Activated naive CD8-positive, alpha-beta T cell treated with anti-CD3 and anti-CD28 coated beads, Interleukin-2, amount 50 U/mL, for 24 hours (primary cell): ENCODE results near the gene C22orf31.

ENCODE experiments used
- ATAC-seq: fragments of 150-1000 bp; cut with Tn5 transposase; one replicate; pipeline ENCODE4 v1.10.0; 2021
- DNase-seq: peaks from one replicate; pipeline ENCODE4 v3.0.0; 2021
- H3K27ac Mint-ChIP-seq: one replicate; pipeline ENCODE4 v1.8.0; 2021; ENCODE audit warnings: mild to moderate bottlenecking, mixed read lengths
- H3K27me3 Mint-ChIP-seq: one replicate; pipeline ENCODE4 v1.8.0; 2021; ENCODE audit warnings: mixed read lengths
- H3K36me3 Mint-ChIP-seq: one replicate; pipeline ENCODE4 v1.8.0; 2021; ENCODE audit warnings: low read depth, mixed read lengths
- H3K4me1 Mint-ChIP-seq: one replicate; pipeline ENCODE4 v1.8.0; 2021; ENCODE audit warnings: mixed read lengths
- H3K4me3 Mint-ChIP-seq: one replicate; pipeline ENCODE4 v1.8.0; 2021; ENCODE audit warnings: mild to moderate bottlenecking, moderate library complexity, mixed read lengths
- H3K9me3 Mint-ChIP-seq: one replicate; pipeline ENCODE4 v1.8.0; 2021; ENCODE audit warnings: mixed read lengths

Gene C22orf31

GRCh38 chr22:29072979-29073617 is 11.5 kb upstream of the C22orf31 start, which contains the start of gene KREMEN1:
Gene KREMEN1 (plus strand): TSS chr22:29073035. CDS start chr22:29073131, 96 bp downstream.
- DNase-seq (no peak), ATAC-seq (no peak)
- peaks cover 24% of the 10 kb centered on the region for H3K4me1 Mint-ChIP-seq
- H3K9me3 Mint-ChIP-seq = no peaks in the 10 kb centered on the region
- H3K27me3 Mint-ChIP-seq = peaks cover 66% of the 10 kb centered on the region
- H3K27ac Mint-ChIP-seq = no peak within 1 kb of the TSS
- H3K36me3 Mint-ChIP-seq = no peaks in the 10 kb centered on the region
- H3K4me3 Mint-ChIP-seq = peak within 1 kb of the TSS; percentile 63

GRCh38 chr22:29072193-29072978 is 10.8 kb upstream of the C22orf31 start:
- Mint-ChIP-seq H3K27ac (no peak overlapping the region), H3K4me1 (peaks cover 24% of the 10 kb centered on the region), H3K9me3 (no peaks in the 10 kb centered on the region), H3K4me3 (peak overlapping the region; percentile 63), H3K27me3 (peaks cover 62% of the 10 kb centered on the region), H3K36me3 (no peaks in the 10 kb centered on the region)
- DNase-seq (peak; percentile 85), ATAC-seq (peak; percentile 90)

- peak; percentile 39 for ATAC-seq
These were observed 9.8 kb upstream of the C22orf31 start for GRCh38 chr22:29071261-29072045.

GRCh38 chr22:29070490-29070889 is 8.9 kb upstream of the C22orf31 start:
- H3K27me3 Mint-ChIP-seq = peaks cover 62% of the 10 kb centered on the region
- no peak overlapping the region for H3K27ac Mint-ChIP-seq
- no peaks in the 10 kb centered on the region for H3K9me3 Mint-ChIP-seq
- DNase-seq (no peak), ATAC-seq (no peak)
- H3K4me3 Mint-ChIP-seq = peak overlapping the region; percentile 48
- no peaks in the 10 kb centered on the region for H3K36me3 Mint-ChIP-seq
- H3K4me1 Mint-ChIP-seq = peaks cover 30% of the 10 kb centered on the region

More at GRCh38 chr22:29071261-29072045, 9.8 kb upstream of the C22orf31 start:
- H3K9me3 Mint-ChIP-seq = no peaks in the 10 kb centered on the region
- H3K27ac Mint-ChIP-seq = no peak overlapping the region
- peaks cover 65% of the 10 kb centered on the region for H3K27me3 Mint-ChIP-seq
- H3K4me3 Mint-ChIP-seq = peak overlapping the region; percentile 63
- peak; percentile 42 for DNase-seq
- H3K4me1 Mint-ChIP-seq = peaks cover 26% of the 10 kb centered on the region
- no peaks in the 10 kb centered on the region for H3K36me3 Mint-ChIP-seq

- Mint-ChIP-seq H3K27me3 (peaks cover 52% of the 10 kb centered on the region), H3K36me3 (no peaks in the 10 kb centered on the region)
These were observed 7.8 kb upstream of the C22orf31 start for GRCh38 chr22:29069463-29069862.

GRCh38 chr22:29065468-29066190 is 4.0 kb upstream of the C22orf31 start:
- no peaks in the 10 kb centered on the region for H3K36me3 Mint-ChIP-seq
- peaks cover 6% of the 10 kb centered on the region for H3K4me1 Mint-ChIP-seq
- no peak for ATAC-seq
- peaks cover 38% of the 10 kb centered on the region for H3K27me3 Mint-ChIP-seq
- no peak for DNase-seq
- H3K27ac Mint-ChIP-seq = no peak overlapping the region
- no peak overlapping the region for H3K4me3 Mint-ChIP-seq
- no peaks in the 10 kb centered on the region for H3K9me3 Mint-ChIP-seq

More at GRCh38 chr22:29069463-29069862, 7.8 kb upstream of the C22orf31 start:
- no peak for ATAC-seq
- H3K9me3 Mint-ChIP-seq = no peaks in the 10 kb centered on the region
- no peak overlapping the region for H3K27ac Mint-ChIP-seq
- no peak for DNase-seq
- peaks cover 30% of the 10 kb centered on the region for H3K4me1 Mint-ChIP-seq
- no peak overlapping the region for H3K4me3 Mint-ChIP-seq

- no peak for DNase-seq
- peaks cover 6% of the 10 kb centered on the region for H3K4me1 Mint-ChIP-seq
These were observed 723 bp upstream of the C22orf31 start for GRCh38 chr22:29062286-29062821.

GRCh38 chr22:29060931-29061330 is 700 bp downstream of the C22orf31 start:
- peaks cover 2% of the 10 kb centered on the region for H3K4me1 Mint-ChIP-seq
- no peak overlapping the region for H3K27ac Mint-ChIP-seq
- no peaks in the 10 kb centered on the region for H3K9me3 Mint-ChIP-seq
- ATAC-seq (no peak), DNase-seq (no peak)
- H3K36me3 Mint-ChIP-seq = no peaks in the 10 kb centered on the region
- H3K4me3 Mint-ChIP-seq = no peak overlapping the region
- H3K27me3 Mint-ChIP-seq = peaks cover 32% of the 10 kb centered on the region

More at GRCh38 chr22:29062286-29062821, 723 bp upstream of the C22orf31 start:
- Mint-ChIP-seq H3K27ac (no peak overlapping the region), H3K4me3 (no peak overlapping the region), H3K27me3 (peaks cover 37% of the 10 kb centered on the region), H3K36me3 (no peaks in the 10 kb centered on the region), H3K9me3 (no peaks in the 10 kb centered on the region)
- ATAC-seq = no peak

GRCh38 chr22:29060251-29060869 is 1.3 kb downstream of the C22orf31 start:
- Mint-ChIP-seq H3K27me3 (peaks cover 29% of the 10 kb centered on the region), H3K36me3 (no peaks in the 10 kb centered on the region), H3K4me3 (no peak overlapping the region), H3K4me1 (no peaks in the 10 kb centered on the region), H3K27ac (no peak overlapping the region), H3K9me3 (no peaks in the 10 kb centered on the region)
- DNase-seq = no peak
- no peak for ATAC-seq

- peaks cover 23% of the 10 kb centered on the region for H3K27me3 Mint-ChIP-seq
- H3K9me3 Mint-ChIP-seq = no peaks in the 10 kb centered on the region
- H3K4me1 Mint-ChIP-seq = no peaks in the 10 kb centered on the region
- DNase-seq = no peak
- no peak overlapping the region for H3K27ac Mint-ChIP-seq
- no peak for ATAC-seq
- H3K36me3 Mint-ChIP-seq = no peaks in the 10 kb centered on the region
- H3K4me3 Mint-ChIP-seq = no peak overlapping the region
These were observed 5.2 kb downstream of the C22orf31 start for GRCh38 chr22:29056472-29056871.

GRCh38 chr22:29055192-29055830 is 6.3 kb downstream of the C22orf31 start:
- Mint-ChIP-seq H3K4me3 (no peak overlapping the region), H3K4me1 (no peaks in the 10 kb centered on the region), H3K36me3 (no peaks in the 10 kb centered on the region), H3K27ac (no peak overlapping the region), H3K9me3 (no peaks in the 10 kb centered on the region), H3K27me3 (peaks cover 17% of the 10 kb centered on the region)
- DNase-seq (no peak), ATAC-seq (no peak)

GRCh38 chr22:29054251-29054767 is 7.3 kb downstream of the C22orf31 start:
- H3K27ac Mint-ChIP-seq = no peak overlapping the region
- H3K27me3 Mint-ChIP-seq = peaks cover 9% of the 10 kb centered on the region
- no peaks in the 10 kb centered on the region for H3K9me3 Mint-ChIP-seq
- DNase-seq (no peak), ATAC-seq (no peak)
- H3K36me3 Mint-ChIP-seq = no peaks in the 10 kb centered on the region
- H3K4me1 Mint-ChIP-seq = no peaks in the 10 kb centered on the region
- no peak overlapping the region for H3K4me3 Mint-ChIP-seq
